NCI-H460 (cell line): ENCODE results near the gene CYP2A6. TPM values are rescaled to one million over a fixed set of nuclear protein-coding genes. Genes with fewer than 3 reads are reported as not detected.

Experiments used
- DNase-seq: peaks from one replicate; pipeline ENCODE4 v3.0.0-alpha.2; 2016; ENCODE audit warnings: low read depth; ENCODE audit errors: extremely low read depth
- total RNA-seq: library from RNA; depleted of rRNA; stranded (reverse); fragments of >200 nt; shearing (Covaris generic); gene quantifications from 2 replicates; pipeline ENCODE4 v1.2.3, GENCODE V29; 2014; rRNA removed

Gene CYP2A6
- total RNA-seq, 1 experiment from 2014 or later: not detected

- DNase-seq: no peak
Observed at GRCh38 chr19:40803170-40803856, 46.9 kb downstream of the CYP2A6 start.

DNA sequence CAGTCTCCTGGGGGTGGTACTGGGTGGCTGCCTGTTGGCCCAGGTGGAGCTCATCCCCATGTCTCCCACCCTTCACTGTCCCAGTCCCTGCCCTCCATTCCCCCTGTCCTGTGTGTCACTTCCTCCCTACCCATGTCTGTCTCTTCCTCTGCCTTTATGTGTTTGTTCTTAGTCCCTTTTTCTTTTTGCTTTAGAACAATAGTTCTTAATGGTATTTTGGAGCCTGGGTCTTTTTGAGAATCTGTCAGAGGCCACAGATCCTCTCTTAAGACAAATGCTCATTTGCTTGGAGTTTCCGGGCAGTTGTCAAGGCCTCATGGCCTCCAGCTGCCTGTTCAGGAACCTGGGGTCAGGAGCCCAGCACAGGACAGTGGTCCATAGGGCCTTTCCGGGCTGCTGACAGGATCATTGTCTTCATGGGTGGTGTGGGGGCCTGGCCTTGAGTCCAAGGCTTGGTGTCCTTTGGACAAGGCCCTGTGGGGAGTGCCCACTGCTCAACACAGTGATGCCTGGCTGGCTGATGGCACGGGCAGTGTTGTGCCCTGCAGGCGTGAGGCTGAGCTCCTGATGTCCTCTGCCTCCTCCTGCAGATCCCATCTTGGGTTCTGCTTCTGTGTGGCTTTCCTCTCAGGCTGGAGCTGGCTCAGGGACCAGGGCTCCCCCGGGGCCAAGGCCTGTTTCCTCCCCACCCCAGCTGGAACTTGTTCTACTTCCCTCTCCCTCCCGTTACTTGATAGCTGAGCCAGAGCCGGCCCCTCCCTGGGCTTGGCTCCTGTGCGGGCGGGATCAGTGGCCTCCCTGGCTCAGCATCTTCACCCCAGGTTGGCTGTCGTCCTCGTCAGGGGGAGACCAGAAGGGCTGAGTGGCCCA is 47.7 kb downstream of the CYP2A6 start:
- DNase-seq: no peak

- DNase-seq: no peak
Observed at GRCh38 chr19:40801426-40802299, 48.6 kb downstream of the CYP2A6 start.

GRCh38 chr19:40800997-40801377 is 49.3 kb downstream of the CYP2A6 start:
- DNase-seq: no peak

GRCh38 chr19:40800339-40800996 is 49.8 kb downstream of the CYP2A6 start:
- DNase-seq: no peak

- no peak for DNase-seq
Observed at GRCh38 chr19:40799558-40800338, 50.5 kb downstream of the CYP2A6 start.

DNA sequence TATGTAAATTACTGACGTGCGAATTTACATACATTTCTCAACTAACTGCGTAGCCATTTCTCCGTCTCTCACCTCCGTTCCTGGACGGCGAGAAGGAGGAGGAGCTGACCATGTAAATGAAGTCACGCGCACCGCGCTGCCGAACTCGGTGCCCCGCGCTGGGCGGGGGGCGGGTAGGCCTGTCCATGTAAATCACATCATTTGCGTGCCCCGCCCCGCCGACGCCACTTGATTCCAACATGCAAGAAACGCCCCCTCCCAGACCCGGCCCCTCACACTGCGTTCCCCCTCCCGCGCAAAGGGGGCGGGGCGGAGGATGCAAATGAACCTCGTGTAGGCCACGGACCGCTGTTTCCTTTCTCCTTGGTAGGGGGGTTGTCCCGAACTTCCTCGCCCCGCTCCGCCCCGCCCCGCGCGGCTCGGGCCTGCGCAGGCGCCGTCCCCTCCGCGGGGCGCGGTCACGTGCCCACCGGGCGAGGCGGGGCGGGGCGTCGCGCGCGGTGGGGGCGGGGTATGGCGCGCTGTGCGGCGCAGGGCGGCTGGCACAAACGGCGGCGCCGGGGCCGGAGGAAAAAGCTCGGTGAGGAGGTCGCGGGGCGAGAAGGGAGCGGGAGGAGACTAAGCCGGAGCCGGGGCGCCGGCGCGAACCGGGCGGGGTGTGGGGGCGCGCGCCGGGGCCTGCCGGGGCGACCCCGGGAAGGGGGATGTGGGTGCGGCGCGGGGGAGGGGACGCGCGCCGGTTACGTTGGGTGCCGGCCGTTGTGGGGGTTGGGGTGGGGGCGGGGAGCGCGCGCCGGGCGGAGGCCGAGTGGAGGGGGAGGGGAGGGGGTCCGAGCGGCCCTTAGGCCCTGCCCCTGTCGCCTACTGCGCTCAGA is 51.3 kb downstream of the CYP2A6 start, which contains the start of gene EGLN2:
Gene EGLN2 (plus strand): TSS at position 509 of the 875 bp plus-strand sequence. CDS start 1,382 bp downstream, outside the sequence.
- peak; percentile 98 for DNase-seq

- DNase-seq: peak; percentile 11
Observed at GRCh38 chr19:40797963-40798682, 52.1 kb downstream of the CYP2A6 start.

GRCh38 chr19:40797166-40797962 is 52.9 kb downstream of the CYP2A6 start:
- DNase-seq: no peak

Other genes with a start within 250 kb of the CYP2A6 start
- gene LTBP4, start 249.1 kb downstream of the CYP2A6 start, total RNA-seq: 24.2 and 29.9 TPM in 2 replicates
- gene NUMBL, start 159.8 kb downstream of the CYP2A6 start, total RNA-seq: 9.8 and 10.8 TPM in 2 replicates
- 22.9 and 30.7 TPM in 2 replicates for gene COQ8B, start 133.6 kb downstream of the CYP2A6 start, total RNA-seq
- 5.2 and 6.2 TPM in 2 replicates for gene ITPKC, start 133.3 kb downstream of the CYP2A6 start, total RNA-seq
- gene ACTMAP, start 100.0 kb downstream of the CYP2A6 start, total RNA-seq: 1.6 and 2.1 TPM in 2 replicates
- gene SNRPA, start 99.2 kb downstream of the CYP2A6 start, total RNA-seq: 185 and 211 TPM in 2 replicates
- gene MIA, start 74.9 kb downstream of the CYP2A6 start, total RNA-seq: not detected in 2 replicates
- 7.4 and 9.7 TPM in 2 replicates for gene RAB4B, start 72.2 kb downstream of the CYP2A6 start, total RNA-seq
- 20.7 and 25.0 TPM in 2 replicates for gene EGLN2, start 51.3 kb downstream of the CYP2A6 start, total RNA-seq
- gene CYP2A7, start 31.8 kb upstream of the CYP2A6 start, total RNA-seq: not detected in 2 replicates
- gene CYP2B6, start 140.8 kb upstream of the CYP2A6 start, total RNA-seq: not detected in 2 replicates
- gene CYP2A13, start 238.0 kb upstream of the CYP2A6 start, total RNA-seq: not detected in 2 replicates